HG03280 (cell line): ENCODE measurements around the gene NUP50.
"Not testable (repeated sequence)": the region's sequence is repeated elsewhere in the genome, so short reads cannot be mapped to it uniquely, and the experiment has no call there.

Experiments
- ATAC-seq: cut with Tn5 transposase; IDR thresholded peaks from one replicate; pipeline ENCODE4 v1.9.1; 2021; ENCODE audit warnings: mild to moderate bottlenecking, moderate library complexity; ENCODE audit not compliant: unreplicated experiment

NUP50 gene

GRCh38 chr22:45159652-45160462, 3.9 kb upstream of the NUP50 start:
- no peak for ATAC-seq

DNA sequence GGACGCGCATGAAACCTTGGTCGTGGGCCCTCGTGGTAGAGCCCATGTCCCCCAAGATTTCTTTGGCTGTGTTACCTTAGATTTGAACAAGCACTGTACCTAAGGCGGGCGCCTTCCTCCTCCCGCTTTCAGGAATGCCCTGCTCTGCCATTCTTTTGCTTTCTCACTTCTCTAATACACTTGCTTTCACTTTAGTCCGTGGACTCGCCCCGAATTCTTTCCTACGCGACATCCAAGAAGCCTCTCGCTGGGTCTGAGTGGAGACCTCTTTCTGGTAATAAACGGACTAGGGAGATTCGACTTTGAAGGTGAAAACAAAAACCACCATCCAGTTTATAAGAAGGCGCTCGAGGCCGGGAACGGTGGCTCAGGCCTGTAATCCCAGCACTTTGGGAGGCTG, 1.2 kb upstream of the NUP50 start:
- no peak for ATAC-seq

DNA sequence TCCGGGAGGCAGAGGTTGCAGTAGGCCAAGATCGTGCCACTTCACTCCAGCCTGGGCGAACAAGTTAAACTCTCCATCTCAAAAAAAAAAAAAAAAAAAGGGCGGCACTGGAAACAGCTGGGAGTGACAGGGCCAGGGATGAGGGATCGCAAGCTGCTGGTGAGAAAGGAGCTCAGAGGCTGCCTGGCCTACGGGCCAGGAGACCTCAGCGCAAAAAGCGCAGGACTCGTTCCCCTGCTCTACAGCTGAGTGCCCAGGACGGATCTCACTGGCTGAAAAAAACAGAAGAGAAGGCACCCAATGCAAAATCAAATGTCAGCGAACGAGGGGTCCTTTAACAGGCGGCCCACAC, 650 bp upstream of the NUP50 start:
- peak; percentile 3 for ATAC-seq

GRCh38 chr22:45164270-45165088, 754 bp downstream of the NUP50 start:
- peak; percentile 26 for ATAC-seq

GRCh38 chr22:45166932-45167331, 3.2 kb downstream of the NUP50 start:
- no peak for ATAC-seq

DNA sequence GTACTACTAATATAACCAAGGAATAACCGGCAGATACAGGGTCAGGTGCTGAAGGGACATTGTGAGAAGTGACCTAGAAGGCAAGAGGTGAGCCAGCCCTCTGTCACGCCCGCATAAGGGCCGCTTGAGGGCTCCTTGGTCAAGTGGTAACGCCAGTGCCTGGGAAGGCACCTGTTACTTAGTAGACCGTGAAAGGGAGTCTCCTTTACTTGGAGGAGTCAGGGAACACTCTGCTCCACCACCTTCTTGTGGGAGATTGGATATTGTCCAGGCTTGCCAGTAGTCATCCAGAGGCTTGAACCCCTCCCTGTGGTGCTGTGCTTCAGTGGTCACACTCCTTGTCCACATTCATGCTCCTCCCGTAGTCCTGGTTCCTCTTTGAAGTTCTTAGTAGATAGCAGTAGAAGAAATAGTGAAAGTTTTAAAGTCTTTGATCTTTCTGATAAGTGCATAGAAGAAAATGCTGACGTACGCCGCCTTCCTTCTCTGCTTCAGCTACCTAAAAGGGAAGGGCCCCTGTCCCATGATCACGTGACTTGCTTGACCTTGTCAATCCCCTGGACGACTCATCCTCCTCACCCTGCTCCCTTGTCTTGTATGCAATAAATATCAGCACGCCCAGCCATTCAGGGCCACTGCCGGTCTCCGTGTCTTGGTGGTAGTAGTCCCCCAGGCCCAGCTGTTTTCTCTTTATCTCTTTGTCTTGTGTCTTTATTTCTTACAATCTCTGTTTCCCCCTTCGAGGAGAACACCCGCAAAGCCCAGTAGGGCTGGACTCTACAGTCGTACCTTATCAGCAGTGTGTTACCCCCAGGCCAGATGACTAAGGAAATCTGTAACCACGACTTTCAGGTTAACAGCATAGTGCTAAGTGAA, 6.1 kb downstream of the NUP50 start:
- ATAC-seq: no peak

GRCh38 chr22:45171830-45172229, 8.1 kb downstream of the NUP50 start:
- no peak for ATAC-seq

GRCh38 chr22:45172881-45173585, 9.3 kb downstream of the NUP50 start:
- ATAC-seq: no peak

DNA sequence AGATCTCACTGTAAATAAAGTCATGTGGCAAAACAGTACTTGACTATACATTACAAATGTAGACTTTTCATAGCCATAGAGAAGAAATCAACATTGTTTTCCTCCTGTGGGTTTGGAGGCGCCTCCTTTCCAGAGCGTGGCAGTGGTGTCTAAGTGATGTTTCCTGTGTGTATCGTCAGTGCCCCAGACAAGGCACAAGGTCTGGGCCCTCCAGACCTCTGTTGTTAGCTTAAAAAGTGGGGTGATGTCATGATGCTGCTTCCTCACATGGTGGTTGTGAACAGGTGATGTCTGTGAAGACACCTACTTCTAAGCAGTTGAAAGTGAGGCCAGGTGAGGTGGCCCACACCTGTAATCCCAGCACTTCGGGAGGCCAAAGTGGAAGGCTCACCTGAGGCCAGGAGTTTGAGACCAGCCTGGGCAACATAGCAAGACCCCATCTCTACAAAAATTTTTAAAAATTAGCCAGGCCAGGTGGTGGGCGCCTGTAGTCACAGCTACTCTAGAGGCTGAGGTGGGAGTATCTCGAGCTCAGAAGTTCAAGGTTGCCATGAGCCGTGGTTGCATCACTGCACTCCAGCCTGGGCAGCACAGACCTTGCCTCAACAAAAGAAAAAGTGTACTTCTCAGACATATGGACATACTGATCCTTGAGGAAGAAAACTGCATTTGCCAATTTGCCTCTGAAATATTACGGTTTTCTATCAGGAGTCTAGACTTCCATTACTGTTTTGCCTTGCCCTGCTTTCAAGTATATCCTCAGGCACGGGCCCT, 15.7 kb downstream of the NUP50 start:
- ATAC-seq: no peak

GRCh38 chr22:45180146-45180679, 16.5 kb downstream of the NUP50 start:
- ATAC-seq: no peak

DNA sequence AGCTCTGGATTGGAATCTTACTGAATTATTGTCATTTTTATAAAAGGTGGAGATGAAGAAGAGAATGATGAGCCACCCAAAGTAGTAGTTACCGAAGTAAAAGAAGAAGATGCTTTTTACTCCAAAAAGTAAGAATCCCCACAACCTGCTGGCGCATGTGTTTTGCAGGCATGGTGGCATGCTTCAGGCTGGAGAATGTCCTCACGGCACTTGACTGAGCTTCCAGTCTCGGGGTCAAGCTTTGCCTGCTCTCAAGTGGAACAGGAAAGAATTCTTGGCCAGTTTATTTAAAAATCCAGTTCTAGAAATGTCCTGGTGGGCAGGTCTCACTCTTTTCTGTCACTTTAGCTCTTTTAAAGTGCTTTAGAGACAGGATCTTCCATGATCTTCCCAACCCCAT, 17.5 kb downstream of the NUP50 start:
- ATAC-seq: no peak

GRCh38 chr22:45181766-45182165, 18.0 kb downstream of the NUP50 start:
- no peak for ATAC-seq

DNA sequence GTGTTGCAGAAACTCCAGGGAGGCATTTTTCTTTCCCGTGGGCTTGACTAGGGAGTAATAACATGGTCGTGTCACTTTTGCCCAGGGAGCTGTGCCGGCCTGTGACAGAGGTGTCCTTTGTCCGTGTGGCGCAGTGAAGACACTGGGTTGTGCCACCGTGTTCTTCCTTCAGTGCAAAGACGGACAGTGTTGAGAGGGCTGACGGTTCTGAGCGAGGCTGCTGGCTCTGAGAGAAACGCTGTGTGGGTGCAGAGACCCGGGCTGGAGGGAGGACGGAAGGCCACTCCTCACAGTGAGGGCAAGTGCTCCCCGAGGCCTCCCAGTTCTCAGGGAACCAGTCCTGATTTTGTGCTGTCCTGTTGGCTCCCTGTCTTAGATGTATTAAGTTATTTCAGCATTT, 20.2 kb downstream of the NUP50 start:
- no peak for ATAC-seq

GRCh38 chr22:45185718-45186514, 22.2 kb downstream of the NUP50 start:
- no peak for ATAC-seq

GRCh38 chr22:45187891-45188290, 24.2 kb downstream of the NUP50 start:
- no peak for ATAC-seq

GRCh38 chr22:45188779-45189178, 25.1 kb downstream of the NUP50 start:
- no peak for ATAC-seq

GRCh38 chr22:45190202-45190872, 26.6 kb downstream of the NUP50 start:
- no peak for ATAC-seq

DNA sequence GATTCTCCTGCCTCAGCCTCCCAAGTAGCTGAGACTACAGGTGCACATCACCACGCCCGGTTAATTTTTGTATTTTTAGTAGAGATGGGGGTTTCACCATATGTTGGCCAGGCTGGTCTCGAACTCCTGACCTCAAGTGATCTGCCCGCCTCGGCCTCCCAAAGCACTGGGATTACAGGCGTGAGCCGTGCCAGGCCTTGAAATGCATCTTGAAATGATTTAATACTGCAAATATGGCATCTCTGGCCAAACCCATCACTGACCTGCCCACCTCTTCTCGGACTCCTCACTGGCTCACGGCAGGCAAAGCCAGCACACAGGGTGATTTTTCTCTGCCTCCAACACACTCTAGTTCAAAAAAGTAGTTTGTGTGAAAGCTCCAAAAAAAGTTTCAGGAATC, 28.0 kb downstream of the NUP50 start:
- ATAC-seq: not testable (repeated sequence)
